ENCODE measurements around the gene NOVA2.

The NOVA2 gene

DNA sequence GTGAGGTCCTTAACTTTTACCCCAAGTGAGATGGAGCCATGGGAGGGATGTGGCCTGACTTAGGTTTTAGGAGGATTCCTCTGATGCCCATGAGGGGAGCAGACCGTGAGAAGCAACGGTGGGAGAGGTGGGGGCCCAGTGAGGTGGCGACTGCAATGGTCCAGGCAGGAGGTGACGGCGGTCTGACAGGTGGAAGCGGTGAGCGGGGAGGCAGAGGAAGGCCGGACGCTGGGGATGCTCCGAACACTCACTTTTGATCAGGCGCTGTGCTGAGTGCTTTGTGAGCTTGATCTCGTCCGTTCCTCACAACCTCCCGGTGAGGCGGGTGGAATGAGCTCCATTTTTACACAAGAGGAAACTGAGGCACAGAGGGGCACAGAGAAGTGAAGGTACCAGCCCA, 11.6 kb downstream of the NOVA2 start:
- DNase-seq (ENCODE audit: low read depth in 3 of 3), result no peak

DNA sequence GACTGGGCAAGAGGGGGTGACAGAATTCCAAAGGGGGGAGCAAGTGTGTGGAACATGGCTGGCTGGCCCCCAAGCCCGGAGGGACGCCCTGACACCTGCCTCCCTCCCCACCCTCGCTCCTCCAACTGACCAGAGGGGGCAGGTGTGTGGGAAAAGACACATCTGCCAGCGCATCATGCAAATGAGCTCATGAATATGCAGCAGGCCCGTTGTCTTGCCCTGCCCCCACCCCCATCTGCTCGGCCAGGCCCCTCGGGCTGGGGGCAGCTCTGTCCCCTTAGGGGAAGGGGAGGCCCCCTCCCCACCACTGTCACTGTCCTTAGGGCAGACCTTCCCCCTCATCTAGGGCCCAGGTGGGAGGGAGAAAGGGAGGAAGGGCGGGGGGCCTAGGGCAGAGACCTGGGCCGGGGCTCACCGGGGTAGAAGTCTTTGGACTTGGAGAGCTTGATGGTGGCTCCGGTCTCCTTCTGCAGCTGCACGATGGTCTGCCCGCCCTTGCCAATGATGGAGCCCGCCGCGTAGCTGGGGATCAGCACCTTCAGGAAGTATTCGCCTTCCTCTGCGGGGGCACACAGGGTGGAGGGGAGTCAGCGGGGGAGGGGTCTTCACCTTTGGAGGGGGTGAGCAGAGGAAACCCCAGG, 12.9 kb downstream of the NOVA2 start:
- no peak for DNase-seq (ENCODE audit: low read depth in 3 of 3)

- no peak for DNase-seq (ENCODE audit: low read depth in 3 of 3)
These were observed 14.1 kb downstream of the NOVA2 start for GRCh38 chr19:45959517-45960025.

DNA sequence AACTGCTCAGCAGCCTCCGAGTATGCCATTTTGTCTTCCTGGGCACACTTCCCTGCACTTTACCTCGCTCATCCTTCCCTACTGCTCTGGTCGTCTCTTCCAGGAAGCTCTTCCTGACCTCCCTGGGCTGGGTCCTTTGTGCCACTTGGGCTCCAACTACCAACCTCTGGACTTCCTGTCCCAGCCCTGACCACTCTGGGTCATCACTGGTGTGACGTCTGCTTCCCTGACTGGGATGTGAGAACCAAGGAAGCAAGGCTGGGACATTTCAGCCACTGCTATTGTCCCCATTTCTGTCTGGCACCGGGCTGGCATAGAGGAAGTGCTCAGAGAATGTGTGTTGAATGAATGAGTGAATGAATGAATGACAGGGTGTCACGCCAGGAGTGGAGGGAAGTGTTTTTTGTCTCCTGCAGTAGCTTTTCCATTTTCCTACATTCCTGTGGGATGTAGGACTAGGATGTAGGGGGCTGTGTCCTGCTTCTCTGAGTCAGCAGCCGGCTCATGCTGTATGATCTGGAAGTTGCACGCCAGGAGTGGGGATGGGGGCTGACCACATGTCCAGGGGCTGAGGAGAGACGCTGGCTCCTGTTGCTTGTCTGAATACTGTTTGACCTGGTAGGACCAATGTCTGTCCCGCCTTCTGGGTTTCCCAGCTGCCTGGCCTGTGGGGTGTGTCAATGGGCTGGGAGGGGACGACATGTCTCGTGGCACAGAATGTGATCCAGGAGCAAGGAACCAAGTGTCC, 14.7 kb downstream of the NOVA2 start:
- DNase-seq (ENCODE audit: low read depth in 3 of 3), result no peak

GRCh38 chr19:45958320-45958719, 15.3 kb downstream of the NOVA2 start:
- DNase-seq (ENCODE audit: low read depth in 3 of 3), result no peak

DNA sequence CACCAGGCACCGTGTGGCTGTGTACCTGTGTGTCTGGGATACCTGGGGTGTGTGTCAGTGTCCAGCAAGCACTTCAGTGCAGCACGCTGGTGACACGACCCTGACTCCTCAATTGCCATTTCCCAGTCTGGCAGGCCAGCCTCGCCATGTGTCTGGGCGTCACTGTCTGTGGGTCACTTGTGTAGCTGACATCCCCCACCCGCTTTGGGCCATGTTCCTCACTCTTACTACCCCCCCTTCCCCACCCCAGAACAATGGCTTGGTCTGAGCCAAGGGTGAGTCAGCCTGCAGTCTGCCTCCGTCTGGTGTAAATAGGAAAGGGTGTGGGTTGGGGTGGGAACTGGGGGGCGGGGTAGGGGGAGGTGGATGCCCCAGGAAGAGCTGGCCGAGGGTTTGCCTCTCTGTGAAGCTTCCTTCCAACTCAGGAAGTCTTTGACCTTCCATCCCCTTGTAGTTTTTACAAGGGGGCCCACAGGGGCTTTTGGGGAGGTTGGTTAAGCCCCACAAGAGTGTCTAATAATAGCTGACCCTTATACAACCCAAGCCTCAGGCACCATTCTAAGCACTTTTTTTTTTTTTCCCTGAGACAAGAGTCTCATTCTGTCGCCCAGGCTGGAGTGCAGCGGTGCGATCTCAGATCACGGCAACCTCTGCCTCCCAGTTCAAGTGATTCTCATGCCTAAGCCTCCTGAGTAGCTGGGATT, 17.6 kb downstream of the NOVA2 start:
- no peak for DNase-seq (ENCODE audit: low read depth in 3 of 3)

DNA sequence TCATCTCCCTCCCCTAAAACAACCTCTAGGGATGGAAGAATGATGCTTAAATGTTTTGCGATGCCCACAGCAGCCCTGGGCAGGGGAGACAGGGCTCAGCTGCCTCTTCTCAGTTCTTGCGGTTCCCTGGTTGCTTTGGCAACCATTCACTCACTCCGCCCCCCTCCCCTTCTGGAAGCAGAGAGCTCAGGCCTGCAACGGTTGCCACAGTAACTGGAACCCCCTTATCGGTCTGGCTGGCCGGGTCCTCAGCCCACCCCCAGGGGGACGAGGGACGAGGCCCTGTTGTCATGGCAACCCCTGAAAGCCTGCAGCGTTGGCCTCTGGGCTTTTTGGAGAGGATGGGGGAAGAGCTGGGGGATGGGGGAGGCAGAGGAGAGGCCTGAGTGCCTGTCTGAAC, 19.5 kb downstream of the NOVA2 start:
- DNase-seq (ENCODE audit: low read depth in 3 of 3), result no peak

- DNase-seq (ENCODE audit: low read depth in 3 of 3), result no peak
These were observed 20.0 kb downstream of the NOVA2 start for GRCh38 chr19:45953676-45954075.

- DNase-seq (ENCODE audit: low read depth in 3 of 3), result peak in 1 of 3 experiments; percentile 48
These were observed 20.8 kb downstream of the NOVA2 start for GRCh38 chr19:45952686-45953505.

- no peak for DNase-seq (ENCODE audit: low read depth in 3 of 3)
These were observed 21.4 kb downstream of the NOVA2 start for GRCh38 chr19:45952341-45952685.

GRCh38 chr19:45947926-45948325, 25.7 kb downstream of the NOVA2 start:
- no peak for DNase-seq (ENCODE audit: low read depth in 3 of 3)

GRCh38 chr19:45940515-45940805, 33.2 kb downstream of the NOVA2 start:
- DNase-seq (ENCODE audit: low read depth in 3 of 3), result no peak

GRCh38 chr19:45939792-45940514, 33.7 kb downstream of the NOVA2 start:
- no peak for DNase-seq (ENCODE audit: low read depth in 3 of 3)

DNA sequence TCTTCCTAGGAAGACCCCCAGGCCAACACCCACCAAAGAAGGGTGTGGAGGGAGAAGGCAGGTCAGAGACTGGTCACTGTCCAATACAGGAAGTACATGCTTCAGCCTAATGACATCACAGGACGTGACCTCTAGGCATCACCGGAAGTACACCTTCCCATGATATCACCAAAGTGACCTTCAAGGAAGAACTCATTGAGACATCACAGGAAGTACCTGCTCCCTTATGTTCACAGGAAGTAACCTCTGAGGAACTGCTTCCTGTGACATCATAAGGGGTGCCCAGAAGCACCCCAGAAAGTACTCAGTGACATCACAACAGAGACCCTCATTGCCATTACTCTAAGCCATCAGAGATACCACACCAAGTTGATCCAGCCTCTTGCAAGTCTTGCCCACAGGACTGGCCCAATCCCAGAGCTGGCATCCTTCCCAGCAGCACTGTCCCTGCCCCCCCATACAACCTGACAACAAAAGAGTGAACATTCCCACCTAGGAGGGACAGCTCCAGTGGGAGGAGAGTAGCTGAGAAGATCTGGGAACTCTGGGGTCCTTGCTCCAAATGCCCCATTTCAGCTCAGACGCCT, 34.8 kb downstream of the NOVA2 start:
- DNase-seq (ENCODE audit: low read depth in 3 of 3), result no peak

DNA sequence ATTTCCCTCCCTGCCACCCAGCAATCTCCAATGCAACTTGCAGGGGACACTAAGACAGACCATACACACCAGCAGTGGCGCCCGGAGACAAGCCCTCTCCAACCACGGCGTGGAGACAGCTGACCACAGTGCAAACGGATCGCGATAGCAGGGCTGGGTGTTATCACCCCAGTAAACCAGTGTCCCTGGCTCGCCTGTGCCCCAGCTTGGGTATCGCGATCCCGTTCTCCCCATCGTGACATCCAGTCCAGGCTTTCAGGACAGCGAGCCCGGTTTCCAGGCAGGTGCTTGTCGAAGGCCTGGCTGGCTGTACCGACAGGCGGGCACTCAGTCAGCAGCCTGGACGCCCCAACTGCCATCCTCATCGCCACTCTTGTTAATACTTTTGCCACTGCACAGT, 38.4 kb downstream of the NOVA2 start:
- DNase-seq (ENCODE audit: low read depth in 3 of 3), result no peak

DNA sequence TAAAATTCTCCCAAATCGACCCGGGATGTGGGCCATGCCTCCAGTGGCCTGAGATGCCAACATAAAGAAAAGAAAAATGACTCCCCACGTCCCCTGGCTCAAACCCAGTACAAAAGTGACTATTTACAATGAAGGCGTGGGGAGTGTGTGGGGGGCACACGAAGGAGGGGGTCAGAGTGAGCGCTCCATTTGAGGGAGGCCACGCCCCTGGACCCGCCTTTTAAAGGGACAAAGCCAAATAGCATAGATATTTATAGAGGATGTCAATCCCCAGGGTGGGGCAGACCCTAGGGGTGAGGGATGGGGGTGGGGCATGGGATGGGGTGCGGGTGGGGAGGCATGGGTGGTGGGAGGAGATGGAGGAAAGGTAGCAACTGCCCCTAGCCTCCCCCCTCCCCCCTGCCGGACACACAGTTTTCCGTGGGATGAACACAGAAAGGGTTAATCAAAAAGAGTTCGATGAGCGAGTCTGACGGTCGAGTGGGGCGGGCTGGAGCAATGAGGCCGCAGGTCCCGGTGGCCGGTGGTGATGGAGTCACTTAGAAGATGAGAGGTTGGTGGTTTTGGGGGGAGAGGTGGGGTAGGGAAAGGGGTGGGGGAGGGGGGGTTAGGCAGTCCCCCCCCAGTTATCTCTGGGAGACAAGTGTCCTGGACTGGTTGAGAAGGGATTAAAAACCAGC, 39.0 kb downstream of the NOVA2 start:
- no peak for DNase-seq (ENCODE audit: low read depth in 3 of 3)

DNA sequence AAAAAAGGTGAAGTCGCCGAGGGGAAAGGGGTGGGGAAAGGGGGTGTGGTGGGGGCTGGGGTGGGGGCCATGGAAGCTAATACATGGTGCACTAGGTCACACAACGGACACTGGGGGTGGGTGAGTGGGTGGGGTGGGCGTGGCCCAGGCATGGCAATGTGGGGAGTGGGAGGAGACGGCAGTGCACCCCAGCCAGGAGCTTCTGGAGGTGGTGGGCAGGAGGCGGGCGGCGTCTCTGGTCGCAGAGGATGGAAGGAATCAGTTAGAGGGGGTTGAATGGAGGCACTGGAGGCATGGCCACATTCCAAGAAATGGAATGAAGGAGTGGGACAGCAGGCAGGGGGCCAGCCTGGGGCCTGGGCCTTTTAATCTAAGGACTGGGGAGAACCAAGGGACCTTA, 39.9 kb downstream of the NOVA2 start:
- no peak for DNase-seq (ENCODE audit: low read depth in 3 of 3)

- no peak for DNase-seq (ENCODE audit: low read depth in 3 of 3)
These were observed 42.6 kb downstream of the NOVA2 start for GRCh38 chr19:45931055-45931454.

- DNase-seq (ENCODE audit: low read depth in 3 of 3), result no peak
These were observed 44.4 kb downstream of the NOVA2 start for GRCh38 chr19:45929247-45929646.

DNA sequence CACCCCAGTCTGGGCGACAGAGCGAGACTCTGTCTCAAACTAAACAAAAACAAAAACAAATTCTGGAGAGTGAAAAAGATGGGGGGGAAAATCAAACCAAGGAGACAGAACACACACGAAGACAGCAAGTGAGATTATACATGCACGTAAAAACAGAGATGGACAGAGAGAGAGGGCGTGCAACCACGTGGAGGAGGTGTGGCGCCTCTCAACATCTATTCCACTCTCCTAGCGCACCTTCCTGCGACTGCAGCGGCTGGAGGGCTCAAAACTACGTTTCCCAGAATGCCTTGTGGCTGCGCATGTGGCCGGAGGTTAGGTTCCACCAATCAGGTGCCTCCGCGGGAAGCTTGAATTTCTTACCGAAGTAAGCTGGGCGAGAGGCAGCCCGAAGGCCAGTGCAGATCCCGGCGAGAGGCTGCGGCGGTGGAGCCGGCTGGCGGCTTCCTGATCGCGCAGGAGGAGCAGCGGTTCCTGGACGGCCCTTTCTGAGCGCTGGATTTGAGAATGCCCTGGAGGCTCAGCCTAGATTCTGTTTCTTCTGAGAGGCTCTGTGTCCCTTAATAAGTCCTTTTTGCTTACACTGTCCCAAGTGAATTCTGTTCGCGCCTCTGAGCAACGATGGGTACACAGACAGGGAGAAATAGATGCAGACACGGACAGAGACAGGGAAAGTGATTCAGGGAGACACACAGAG, 46.0 kb downstream of the NOVA2 start:
- DNase-seq (ENCODE audit: low read depth in 3 of 3), result peak; percentile 69 to 85 (median 73)

Measured in stimulated activated CD4-positive, alpha-beta T cell treated with anti-CD3 and anti-CD28 coated beads, TNF-alpha, amount 100 ng/mL, for 24 hours (primary cell).